HEK293 (cell line): ENCODE results near the gene WWOX.
A peak's percentile ranks its signal among the peaks of the same experiment; 100 is the strongest.

Source experiments
- CTCF ChIA-PET: fragments of 350-600 bp; formaldehyde crosslinking; extraction: SDS; loops from one replicate; lab custom pipeline; 2021; ENCODE audit warnings: antibody characterized with exemption; lab: Yijun Ruan, JAX
- POLR2A ChIA-PET: fragments of 300-600 bp; formaldehyde crosslinking; extraction: SDS; loops from one replicate; lab custom pipeline; 2020; ENCODE audit warnings: antibody characterized with exemption, inconsistent platforms; lab: Yijun Ruan, JAX
- H3K27ac ChIP-seq: fragments of 200-500 bp; sonication (Bioruptor generic); 2 replicates; pipeline ENCODE4 v1.5.1; 2014; ENCODE audit warnings: low read depth, low read length, control low read depth, inconsistent platforms; ENCODE audit errors: extremely low read depth
- H3K36me3 ChIP-seq, 2 experiments: fragments of 200-500 bp in 1 of 2; sonication (Bioruptor generic) in 1 of 2; 1 replicate in 1 of 2; 2 replicates in 1 of 2; pipeline ENCODE4 v1.5.1; 2014 to 2017; ENCODE audit warnings: inconsistent platforms in 2 of 2, low read length in 2 of 2; ENCODE audit not compliant: control insufficient read depth in 2 of 2, insufficient read depth in 1 of 2
- H3K4me1 ChIP-seq: fragments of 200-500 bp; sonication (Bioruptor generic); 2 replicates; pipeline ENCODE4 v1.5.1; 2014; ENCODE audit warnings: mild to moderate bottlenecking, low read length, inconsistent platforms; ENCODE audit not compliant: control insufficient read depth, insufficient read depth
- H3K4me3 ChIP-seq: 2 replicates; pipeline ENCODE4 v1.5.1; 2011; ENCODE audit warnings: low read depth, mild to moderate bottlenecking, control low read depth, low read length, moderate library complexity
- H3K9me3 ChIP-seq: fragments of 200-500 bp; sonication (Bioruptor generic); 2 replicates; pipeline ENCODE4 v1.5.1; 2014; ENCODE audit warnings: low read depth, low read length, inconsistent platforms; ENCODE audit not compliant: control insufficient read depth, insufficient read depth
- AEBP2 ChIP-seq: fragments of 450-650 bp; formaldehyde crosslinking; IDR thresholded peaks from 2 replicates; pipeline ENCODE4 v1.5.1; 2016; ENCODE audit warnings: missing biosample characterization, missing genetic modification characterization, borderline replicate concordance
- GLI4 ChIP-seq: fragments of 450-650 bp; formaldehyde crosslinking; IDR thresholded peaks from 2 replicates; pipeline ENCODE4 v1.5.1; 2016; ENCODE audit warnings: missing biosample characterization, missing genetic modification characterization
- HOXA7 ChIP-seq: sonication (generic); formaldehyde crosslinking; IDR thresholded peaks from 2 replicates; pipeline ENCODE4 v1.8.1; 2022; ENCODE audit warnings: missing genetic modification reagents, borderline replicate concordance
- KLF17 ChIP-seq: fragments of 450-650 bp; formaldehyde crosslinking; IDR thresholded peaks from 2 replicates; pipeline ENCODE4 v1.5.1; 2016; ENCODE audit warnings: missing biosample characterization, missing genetic modification characterization
- OSR2 ChIP-seq: fragments of 450-650 bp; formaldehyde crosslinking; IDR thresholded peaks from 2 replicates; pipeline ENCODE4 v1.5.1; 2016; ENCODE audit warnings: missing biosample characterization, missing genetic modification characterization
- SP7 ChIP-seq: fragments of 450-650 bp; formaldehyde crosslinking; IDR thresholded peaks from 2 replicates; pipeline ENCODE4 v1.5.1; 2016; ENCODE audit warnings: missing biosample characterization, missing genetic modification characterization
- TCF7L2 ChIP-seq: IDR thresholded peaks from 2 replicates; pipeline ENCODE4 v1.6.1; 2011; ENCODE audit warnings: low read depth, mild to moderate bottlenecking, inconsistent platforms, low read length, moderate library complexity, borderline replicate concordance
- WT1 ChIP-seq: fragments of 450-650 bp; formaldehyde crosslinking; IDR thresholded peaks from 2 replicates; pipeline ENCODE4 v1.5.1; 2016; ENCODE audit warnings: missing biosample characterization, missing genetic modification characterization
- ZNF114 ChIP-seq: fragments of 450-650 bp; formaldehyde crosslinking; IDR thresholded peaks from 2 replicates; pipeline ENCODE4 v1.5.0; 2017; ENCODE audit warnings: missing biosample characterization, missing genetic modification characterization
- ZNF133 ChIP-seq: fragments of 450-650 bp; formaldehyde crosslinking; IDR thresholded peaks from 2 replicates; pipeline ENCODE4 v1.5.1; 2016; ENCODE audit warnings: missing biosample characterization, missing genetic modification characterization
- ZNF239 ChIP-seq: fragments of 450-650 bp; formaldehyde crosslinking; IDR thresholded peaks from 2 replicates; pipeline ENCODE4 v1.5.1; 2016; ENCODE audit warnings: missing biosample characterization, missing genetic modification characterization
- ZNF26 ChIP-seq: fragments of 450-650 bp; formaldehyde crosslinking; IDR thresholded peaks from 2 replicates; pipeline ENCODE4 v1.5.1; 2016; ENCODE audit warnings: missing biosample characterization, missing genetic modification characterization
- ZNF311 ChIP-seq: fragments of 450-650 bp; formaldehyde crosslinking; IDR thresholded peaks from 2 replicates; pipeline ENCODE4 v1.5.1; 2017; ENCODE audit warnings: missing biosample characterization, missing genetic modification characterization, borderline replicate concordance
- ZNF426 ChIP-seq: fragments of 450-650 bp; formaldehyde crosslinking; IDR thresholded peaks from 2 replicates; pipeline ENCODE4 v1.5.1; 2017; ENCODE audit warnings: missing biosample characterization, missing genetic modification characterization, mild to moderate bottlenecking, inconsistent platforms, moderate library complexity
- ZNF549 ChIP-seq: fragments of 450-650 bp; IDR thresholded peaks from 2 replicates; pipeline ENCODE4 v1.5.1; 2018; ENCODE audit warnings: missing biosample characterization, missing genetic modification characterization, mild to moderate bottlenecking, inconsistent platforms, moderate library complexity
- ZNF558 ChIP-seq: fragments of 450-650 bp; formaldehyde crosslinking; IDR thresholded peaks from 2 replicates; pipeline ENCODE4 v1.5.1; 2016; ENCODE audit warnings: missing biosample characterization, missing genetic modification characterization
- ZNF561 ChIP-seq: fragments of 450-650 bp; IDR thresholded peaks from 2 replicates; pipeline ENCODE4 v1.5.1; 2018; ENCODE audit warnings: missing biosample characterization, missing genetic modification characterization, borderline replicate concordance
- ZNF596 ChIP-seq: fragments of 450-650 bp; IDR thresholded peaks from 2 replicates; pipeline ENCODE4 v1.5.0; 2018; ENCODE audit warnings: missing biosample characterization, mild to moderate bottlenecking, missing genetic modification characterization, moderate library complexity
- ZNF701 ChIP-seq: fragments of 450-650 bp; formaldehyde crosslinking; IDR thresholded peaks from 2 replicates; pipeline ENCODE4 v1.5.1; 2016; ENCODE audit warnings: missing biosample characterization, missing genetic modification characterization
- ZNF837 ChIP-seq: fragments of 450-650 bp; formaldehyde crosslinking; IDR thresholded peaks from 2 replicates; pipeline ENCODE4 v1.5.1; 2016; ENCODE audit warnings: missing biosample characterization, missing genetic modification characterization
- ZXDB ChIP-seq: fragments of 450-650 bp; formaldehyde crosslinking; IDR thresholded peaks from 2 replicates; pipeline ENCODE4 v1.5.1; 2016; ENCODE audit warnings: missing biosample characterization, missing genetic modification characterization
- TF ChIP-seq, protein P1 (sequence below): fragments of 450-650 bp; formaldehyde crosslinking; IDR thresholded peaks from 2 replicates; pipeline ENCODE4 v1.5.1; 2016; ENCODE audit warnings: missing biosample characterization, missing genetic modification characterization
- TF ChIP-seq, protein P2 (sequence below): fragments of 450-650 bp; formaldehyde crosslinking; IDR thresholded peaks from 2 replicates; pipeline ENCODE4; 2016; ENCODE audit warnings: missing biosample characterization, missing genetic modification characterization
- TF ChIP-seq, protein P3 (sequence below): fragments of 450-650 bp; formaldehyde crosslinking; IDR thresholded peaks from 2 replicates; pipeline ENCODE4 v1.5.1; 2017; ENCODE audit warnings: missing biosample characterization, missing genetic modification characterization

The WWOX gene

GRCh38 chr16:78325468-78326352 is 226.3 kb downstream of the WWOX start (continued):
- TF ChIP-seq, protein P1, sequence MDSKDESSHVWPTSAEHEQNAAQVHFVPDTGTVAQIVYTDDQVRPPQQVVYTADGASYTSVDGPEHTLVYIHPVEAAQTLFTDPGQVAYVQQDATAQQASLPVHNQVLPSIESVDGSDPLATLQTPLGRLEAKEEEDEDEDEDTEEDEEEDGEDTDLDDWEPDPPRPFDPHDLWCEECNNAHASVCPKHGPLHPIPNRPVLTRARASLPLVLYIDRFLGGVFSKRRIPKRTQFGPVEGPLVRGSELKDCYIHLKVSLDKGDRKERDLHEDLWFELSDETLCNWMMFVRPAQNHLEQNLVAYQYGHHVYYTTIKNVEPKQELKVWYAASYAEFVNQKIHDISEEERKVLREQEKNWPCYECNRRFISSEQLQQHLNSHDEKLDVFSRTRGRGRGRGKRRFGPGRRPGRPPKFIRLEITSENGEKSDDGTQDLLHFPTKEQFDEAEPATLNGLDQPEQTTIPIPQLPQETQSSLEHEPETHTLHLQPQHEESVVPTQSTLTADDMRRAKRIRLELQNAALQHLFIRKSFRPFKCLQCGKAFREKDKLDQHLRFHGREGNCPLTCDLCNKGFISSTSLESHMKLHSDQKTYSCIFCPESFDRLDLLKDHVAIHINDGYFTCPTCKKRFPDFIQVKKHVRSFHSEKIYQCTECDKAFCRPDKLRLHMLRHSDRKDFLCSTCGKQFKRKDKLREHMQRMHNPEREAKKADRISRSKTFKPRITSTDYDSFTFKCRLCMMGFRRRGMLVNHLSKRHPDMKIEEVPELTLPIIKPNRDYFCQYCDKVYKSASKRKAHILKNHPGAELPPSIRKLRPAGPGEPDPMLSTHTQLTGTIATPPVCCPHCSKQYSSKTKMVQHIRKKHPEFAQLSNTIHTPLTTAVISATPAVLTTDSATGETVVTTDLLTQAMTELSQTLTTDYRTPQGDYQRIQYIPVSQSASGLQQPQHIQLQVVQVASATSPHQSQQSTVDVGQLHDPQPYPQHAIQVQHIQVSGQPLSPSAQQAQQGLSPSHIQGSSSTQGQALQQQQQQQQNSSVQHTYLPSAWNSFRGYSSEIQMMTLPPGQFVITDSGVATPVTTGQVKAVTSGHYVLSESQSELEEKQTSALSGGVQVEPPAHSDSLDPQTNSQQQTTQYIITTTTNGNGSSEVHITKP (tag by site-specific recombination), result peak; percentile 35; the same call in 1 of the 2 replicates
- TF ChIP-seq GLI4 (tag by site-specific recombination), result no peak
- TF ChIP-seq TCF7L2, result peak; percentile 62
- TF ChIP-seq OSR2 (tag by site-specific recombination), result peak; percentile 49; the same call in 1 of the 2 replicates
- TF ChIP-seq ZNF239, result no peak
- TF ChIP-seq, protein P2, sequence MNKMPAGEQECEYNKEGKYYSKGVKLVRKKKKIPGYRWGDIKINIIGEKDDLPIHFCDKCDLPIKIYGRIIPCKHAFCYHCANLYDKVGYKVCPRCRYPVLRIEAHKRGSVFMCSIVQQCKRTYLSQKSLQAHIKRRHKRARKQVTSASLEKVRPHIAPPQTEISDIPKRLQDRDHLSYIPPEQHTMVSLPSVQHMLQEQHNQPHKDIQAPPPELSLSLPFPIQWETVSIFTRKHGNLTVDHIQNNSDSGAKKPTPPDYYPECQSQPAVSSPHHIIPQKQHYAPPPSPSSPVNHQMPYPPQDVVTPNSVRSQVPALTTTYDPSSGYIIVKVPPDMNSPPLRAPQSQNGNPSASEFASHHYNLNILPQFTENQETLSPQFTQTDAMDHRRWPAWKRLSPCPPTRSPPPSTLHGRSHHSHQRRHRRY, result no peak
- TF ChIP-seq AEBP2, result no peak
- TF ChIP-seq ZNF561 (tag by site-specific recombination), result 0 out of 2 replicates have a peak, but pooled peaks have one; percentile 32
- no peak for TF ChIP-seq ZNF596 (tag by site-specific recombination)
- TF ChIP-seq WT1, result peak; percentile 52
- no peak for TF ChIP-seq ZNF311 (tag by site-specific recombination)
- TF ChIP-seq ZNF114, result no peak
- no peak for TF ChIP-seq ZNF558 (tag by site-specific recombination)
- no peak for TF ChIP-seq KLF17 (tag by site-specific recombination)

DNA sequence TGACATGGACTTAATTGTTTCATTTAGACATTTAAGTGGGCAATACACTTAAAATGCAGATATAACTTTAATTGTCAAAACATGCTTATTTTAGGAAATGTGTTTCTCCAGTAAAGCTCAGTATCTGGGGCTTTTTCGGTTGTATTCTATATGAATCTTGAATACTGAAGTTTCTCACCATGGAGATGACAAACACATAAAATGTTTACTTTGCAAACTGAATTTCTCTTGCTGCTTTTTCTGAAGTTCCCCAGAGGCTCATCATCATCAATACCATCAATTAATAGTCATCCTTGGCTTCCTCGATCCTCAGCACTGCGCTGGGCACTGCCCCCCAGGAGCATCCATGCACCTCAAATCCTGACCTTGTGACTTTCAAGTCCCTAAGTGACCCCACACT is 227.3 kb downstream of the WWOX start:
- no peaks in the 10 kb centered on the region for H3K36me3 ChIP-seq
- H3K4me3 ChIP-seq, result no peak overlapping the region
- CTCF ChIA-PET, result interaction anchor here (2.2 kb wide), 1 partner anchor 110 kb away, joined by 6 read pairs; no protein-coding TSS in a partner anchor
- TF ChIP-seq HOXA7 (CRISPR knock-in tag), result no peak
- TF ChIP-seq, all 188 proteins: peak for 0
- H3K27ac ChIP-seq, result no peak overlapping the region
- POLR2A ChIA-PET, result no interaction called here
- peaks cover 15% of the 10 kb centered on the region; the same call in 1 of the 2 replicates for H3K4me1 ChIP-seq
- no peaks in the 10 kb centered on the region for H3K9me3 ChIP-seq

DNA sequence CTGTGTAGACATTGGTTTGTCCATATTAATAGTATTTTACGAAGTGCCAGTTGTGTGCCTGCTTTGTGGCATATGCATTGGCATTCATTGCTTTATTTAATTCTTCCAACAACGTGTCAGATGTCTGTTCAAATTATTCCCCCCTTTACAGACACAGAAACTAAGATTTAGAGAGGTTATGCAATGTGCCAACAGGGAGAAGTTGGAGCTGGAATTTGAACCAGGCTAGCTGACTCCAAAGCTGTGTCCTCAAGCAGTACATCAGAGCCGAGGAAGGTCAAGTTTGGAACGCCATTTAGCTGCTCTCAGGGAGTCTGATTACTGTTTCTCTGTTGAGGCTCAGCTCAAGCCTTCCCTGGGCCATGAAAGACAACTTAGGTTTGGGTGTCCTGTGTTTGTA is 232.3 kb downstream of the WWOX start:
- POLR2A ChIA-PET, result no interaction called here
- CTCF ChIA-PET, result no interaction called here
- no peaks in the 10 kb centered on the region for H3K4me1 ChIP-seq
- H3K4me3 ChIP-seq, result no peak overlapping the region
- H3K36me3 ChIP-seq, result no peaks in the 10 kb centered on the region
- H3K27ac ChIP-seq, result no peak overlapping the region
- H3K9me3 ChIP-seq, result no peaks in the 10 kb centered on the region
- no peak for TF ChIP-seq SP7
- TF ChIP-seq ZNF701, result no peak
- TF ChIP-seq, protein P3, sequence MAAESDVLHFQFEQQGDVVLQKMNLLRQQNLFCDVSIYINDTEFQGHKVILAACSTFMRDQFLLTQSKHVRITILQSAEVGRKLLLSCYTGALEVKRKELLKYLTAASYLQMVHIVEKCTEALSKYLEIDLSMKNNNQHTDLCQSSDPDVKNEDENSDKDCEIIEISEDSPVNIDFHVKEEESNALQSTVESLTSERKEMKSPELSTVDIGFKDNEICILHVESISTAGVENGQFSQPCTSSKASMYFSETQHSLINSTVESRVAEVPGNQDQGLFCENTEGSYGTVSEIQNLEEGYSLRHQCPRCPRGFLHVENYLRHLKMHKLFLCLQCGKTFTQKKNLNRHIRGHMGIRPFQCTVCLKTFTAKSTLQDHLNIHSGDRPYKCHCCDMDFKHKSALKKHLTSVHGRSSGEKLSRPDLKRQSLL, result no peak
- no peak for TF ChIP-seq ZNF26 (tag by site-specific recombination)
- no peak for TF ChIP-seq ZNF133 (tag by site-specific recombination)
- no peak for TF ChIP-seq ZNF837
- TF ChIP-seq ZNF549, result no peak
- TF ChIP-seq ZNF426, result no peak
- no peak for TF ChIP-seq ZXDB
